ENCODE data around the gene RPP21. TPM values are rescaled to one million over a fixed set of nuclear protein-coding genes. Genes with fewer than 3 reads are reported as not detected.

Gene RPP21
- total and polyA plus RNA-seq, 10 of the 15 experiments (the other 5 are each of a cell fraction or from before 2014, with no cell fraction given), result 14.3 to 94.6 (median 42.1) TPM

DNA sequence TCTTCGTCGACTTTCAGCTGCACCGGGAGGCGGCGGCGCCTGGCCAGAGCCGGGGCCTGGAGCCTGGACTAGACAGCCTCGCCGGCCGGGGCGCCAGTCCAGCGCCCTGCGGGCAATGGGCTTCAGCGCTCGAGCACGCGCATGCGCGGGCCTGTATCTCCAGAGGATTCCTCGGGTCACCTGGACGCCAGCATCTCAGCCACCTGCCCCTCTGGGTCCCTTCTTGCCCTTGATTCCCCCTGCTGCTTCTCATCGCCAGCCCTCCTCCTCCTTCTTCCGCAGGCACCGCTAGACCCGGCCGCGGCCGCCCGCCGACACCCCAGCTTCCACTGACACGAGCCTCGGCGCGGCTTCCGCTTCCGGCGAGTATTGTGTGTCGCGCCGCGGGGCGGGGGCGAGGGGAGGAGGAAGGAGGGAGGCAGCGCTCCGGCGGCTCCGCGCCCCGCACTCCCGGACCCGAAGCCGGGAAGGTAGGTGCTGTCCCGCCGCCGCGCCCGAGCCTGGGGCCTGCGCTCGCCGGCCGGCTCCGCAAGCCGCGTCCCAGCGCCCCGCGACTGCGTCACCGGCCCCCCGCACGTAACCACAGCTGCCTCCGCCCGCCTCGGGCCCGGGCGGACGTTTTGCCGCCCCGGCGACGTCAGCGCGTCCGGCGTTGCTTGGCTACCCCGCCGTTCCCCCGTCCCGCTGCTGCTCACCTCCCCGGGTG is 18.3 kb upstream of the RPP21 start, which contains the start of gene TRIM39 (continued):
- TF ChIP-seq, protein P1, sequence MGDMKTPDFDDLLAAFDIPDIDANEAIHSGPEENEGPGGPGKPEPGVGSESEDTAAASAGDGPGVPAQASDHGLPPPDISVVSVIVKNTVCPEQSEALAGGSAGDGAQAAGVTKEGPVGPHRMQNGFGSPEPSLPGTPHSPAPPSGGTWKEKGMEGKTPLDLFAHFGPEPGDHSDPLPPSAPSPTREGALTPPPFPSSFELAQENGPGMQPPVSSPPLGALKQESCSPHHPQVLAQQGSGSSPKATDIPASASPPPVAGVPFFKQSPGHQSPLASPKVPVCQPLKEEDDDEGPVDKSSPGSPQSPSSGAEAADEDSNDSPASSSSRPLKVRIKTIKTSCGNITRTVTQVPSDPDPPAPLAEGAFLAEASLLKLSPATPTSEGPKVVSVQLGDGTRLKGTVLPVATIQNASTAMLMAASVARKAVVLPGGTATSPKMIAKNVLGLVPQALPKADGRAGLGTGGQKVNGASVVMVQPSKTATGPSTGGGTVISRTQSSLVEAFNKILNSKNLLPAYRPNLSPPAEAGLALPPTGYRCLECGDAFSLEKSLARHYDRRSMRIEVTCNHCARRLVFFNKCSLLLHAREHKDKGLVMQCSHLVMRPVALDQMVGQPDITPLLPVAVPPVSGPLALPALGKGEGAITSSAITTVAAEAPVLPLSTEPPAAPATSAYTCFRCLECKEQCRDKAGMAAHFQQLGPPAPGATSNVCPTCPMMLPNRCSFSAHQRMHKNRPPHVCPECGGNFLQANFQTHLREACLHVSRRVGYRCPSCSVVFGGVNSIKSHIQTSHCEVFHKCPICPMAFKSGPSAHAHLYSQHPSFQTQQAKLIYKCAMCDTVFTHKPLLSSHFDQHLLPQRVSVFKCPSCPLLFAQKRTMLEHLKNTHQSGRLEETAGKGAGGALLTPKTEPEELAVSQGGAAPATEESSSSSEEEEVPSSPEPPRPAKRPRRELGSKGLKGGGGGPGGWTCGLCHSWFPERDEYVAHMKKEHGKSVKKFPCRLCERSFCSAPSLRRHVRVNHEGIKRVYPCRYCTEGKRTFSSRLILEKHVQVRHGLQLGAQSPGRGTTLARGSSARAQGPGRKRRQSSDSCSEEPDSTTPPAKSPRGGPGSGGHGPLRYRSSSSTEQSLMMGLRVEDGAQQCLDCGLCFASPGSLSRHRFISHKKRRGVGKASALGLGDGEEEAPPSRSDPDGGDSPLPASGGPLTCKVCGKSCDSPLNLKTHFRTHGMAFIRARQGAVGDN (IDR thresholded peaks at IDR 0.05), result peak; percentile 81; the same call in 1 of the 2 replicates
- TF ChIP-seq, protein P2, sequence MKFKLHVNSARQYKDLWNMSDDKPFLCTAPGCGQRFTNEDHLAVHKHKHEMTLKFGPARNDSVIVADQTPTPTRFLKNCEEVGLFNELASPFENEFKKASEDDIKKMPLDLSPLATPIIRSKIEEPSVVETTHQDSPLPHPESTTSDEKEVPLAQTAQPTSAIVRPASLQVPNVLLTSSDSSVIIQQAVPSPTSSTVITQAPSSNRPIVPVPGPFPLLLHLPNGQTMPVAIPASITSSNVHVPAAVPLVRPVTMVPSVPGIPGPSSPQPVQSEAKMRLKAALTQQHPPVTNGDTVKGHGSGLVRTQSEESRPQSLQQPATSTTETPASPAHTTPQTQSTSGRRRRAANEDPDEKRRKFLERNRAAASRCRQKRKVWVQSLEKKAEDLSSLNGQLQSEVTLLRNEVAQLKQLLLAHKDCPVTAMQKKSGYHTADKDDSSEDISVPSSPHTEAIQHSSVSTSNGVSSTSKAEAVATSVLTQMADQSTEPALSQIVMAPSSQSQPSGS (IDR thresholded peaks at IDR 0.05; ENCODE audit: low read length), result no peak
- TF ChIP-seq FOXM1 (IDR thresholded peaks at IDR 0.05; ENCODE audit: low read depth, low read length), result no peak
- TF ChIP-seq PML (IDR thresholded peaks at IDR 0.05; ENCODE audit: low read length), result no peak
- peak; percentile 84; the same call in 1 of the 2 replicates for TF ChIP-seq SMARCA5 (IDR thresholded peaks at IDR 0.05)
- TF ChIP-seq, protein P3, sequence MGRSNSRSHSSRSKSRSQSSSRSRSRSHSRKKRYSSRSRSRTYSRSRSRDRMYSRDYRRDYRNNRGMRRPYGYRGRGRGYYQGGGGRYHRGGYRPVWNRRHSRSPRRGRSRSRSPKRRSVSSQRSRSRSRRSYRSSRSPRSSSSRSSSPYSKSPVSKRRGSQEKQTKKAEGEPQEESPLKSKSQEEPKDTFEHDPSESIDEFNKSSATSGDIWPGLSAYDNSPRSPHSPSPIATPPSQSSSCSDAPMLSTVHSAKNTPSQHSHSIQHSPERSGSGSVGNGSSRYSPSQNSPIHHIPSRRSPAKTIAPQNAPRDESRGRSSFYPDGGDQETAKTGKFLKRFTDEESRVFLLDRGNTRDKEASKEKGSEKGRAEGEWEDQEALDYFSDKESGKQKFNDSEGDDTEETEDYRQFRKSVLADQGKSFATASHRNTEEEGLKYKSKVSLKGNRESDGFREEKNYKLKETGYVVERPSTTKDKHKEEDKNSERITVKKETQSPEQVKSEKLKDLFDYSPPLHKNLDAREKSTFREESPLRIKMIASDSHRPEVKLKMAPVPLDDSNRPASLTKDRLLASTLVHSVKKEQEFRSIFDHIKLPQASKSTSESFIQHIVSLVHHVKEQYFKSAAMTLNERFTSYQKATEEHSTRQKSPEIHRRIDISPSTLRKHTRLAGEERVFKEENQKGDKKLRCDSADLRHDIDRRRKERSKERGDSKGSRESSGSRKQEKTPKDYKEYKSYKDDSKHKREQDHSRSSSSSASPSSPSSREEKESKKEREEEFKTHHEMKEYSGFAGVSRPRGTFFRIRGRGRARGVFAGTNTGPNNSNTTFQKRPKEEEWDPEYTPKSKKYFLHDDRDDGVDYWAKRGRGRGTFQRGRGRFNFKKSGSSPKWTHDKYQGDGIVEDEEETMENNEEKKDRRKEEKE (IDR thresholded peaks at IDR 0.05), result peak; percentile 73
- TF ChIP-seq NR2C2 (IDR thresholded peaks at IDR 0.05; ENCODE audit: borderline replicate concordance, control insufficient read depth, insufficient read length, low read depth), result no peak
- no peak for TF ChIP-seq BRCA1 (IDR thresholded peaks at IDR 0.05; ENCODE audit: low read depth, low read length)
- TF ChIP-seq BACH1 (IDR thresholded peaks at IDR 0.05; ENCODE audit: borderline replicate concordance), result peak; percentile 91; the same call in 1 of the 2 replicates
- TF ChIP-seq, protein P4, sequence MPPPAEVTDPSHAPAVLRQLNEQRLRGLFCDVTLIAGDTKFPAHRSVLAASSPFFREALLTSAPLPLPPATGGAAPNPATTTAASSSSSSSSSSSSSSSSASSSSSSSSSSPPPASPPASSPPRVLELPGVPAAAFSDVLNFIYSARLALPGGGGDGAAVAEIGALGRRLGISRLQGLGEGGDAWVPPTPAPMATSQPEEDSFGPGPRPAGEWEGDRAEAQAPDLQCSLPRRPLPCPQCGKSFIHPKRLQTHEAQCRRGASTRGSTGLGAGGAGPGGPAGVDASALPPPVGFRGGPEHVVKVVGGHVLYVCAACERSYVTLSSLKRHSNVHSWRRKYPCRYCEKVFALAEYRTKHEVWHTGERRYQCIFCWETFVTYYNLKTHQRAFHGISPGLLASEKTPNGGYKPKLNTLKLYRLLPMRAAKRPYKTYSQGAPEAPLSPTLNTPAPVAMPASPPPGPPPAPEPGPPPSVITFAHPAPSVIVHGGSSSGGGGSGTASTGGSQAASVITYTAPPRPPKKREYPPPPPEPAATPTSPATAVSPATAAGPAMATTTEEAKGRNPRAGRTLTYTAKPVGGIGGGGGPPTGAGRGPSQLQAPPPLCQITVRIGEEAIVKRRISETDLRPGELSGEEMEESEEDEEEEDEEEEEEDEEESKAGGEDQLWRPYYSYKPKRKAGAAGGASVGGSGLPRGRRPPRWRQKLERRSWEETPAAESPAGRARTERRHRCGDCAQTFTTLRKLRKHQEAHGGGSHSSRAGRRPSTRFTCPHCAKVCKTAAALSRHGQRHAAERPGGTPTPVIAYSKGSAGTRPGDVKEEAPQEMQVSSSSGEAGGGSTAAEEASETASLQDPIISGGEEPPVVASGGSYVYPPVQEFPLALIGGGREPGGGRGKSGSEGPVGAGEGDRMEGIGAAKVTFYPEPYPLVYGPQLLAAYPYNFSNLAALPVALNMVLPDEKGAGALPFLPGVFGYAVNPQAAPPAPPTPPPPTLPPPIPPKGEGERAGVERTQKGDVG (CRISPR knock-in tag; IDR thresholded peaks at IDR 0.05), result no peak
- TF ChIP-seq, protein P5, sequence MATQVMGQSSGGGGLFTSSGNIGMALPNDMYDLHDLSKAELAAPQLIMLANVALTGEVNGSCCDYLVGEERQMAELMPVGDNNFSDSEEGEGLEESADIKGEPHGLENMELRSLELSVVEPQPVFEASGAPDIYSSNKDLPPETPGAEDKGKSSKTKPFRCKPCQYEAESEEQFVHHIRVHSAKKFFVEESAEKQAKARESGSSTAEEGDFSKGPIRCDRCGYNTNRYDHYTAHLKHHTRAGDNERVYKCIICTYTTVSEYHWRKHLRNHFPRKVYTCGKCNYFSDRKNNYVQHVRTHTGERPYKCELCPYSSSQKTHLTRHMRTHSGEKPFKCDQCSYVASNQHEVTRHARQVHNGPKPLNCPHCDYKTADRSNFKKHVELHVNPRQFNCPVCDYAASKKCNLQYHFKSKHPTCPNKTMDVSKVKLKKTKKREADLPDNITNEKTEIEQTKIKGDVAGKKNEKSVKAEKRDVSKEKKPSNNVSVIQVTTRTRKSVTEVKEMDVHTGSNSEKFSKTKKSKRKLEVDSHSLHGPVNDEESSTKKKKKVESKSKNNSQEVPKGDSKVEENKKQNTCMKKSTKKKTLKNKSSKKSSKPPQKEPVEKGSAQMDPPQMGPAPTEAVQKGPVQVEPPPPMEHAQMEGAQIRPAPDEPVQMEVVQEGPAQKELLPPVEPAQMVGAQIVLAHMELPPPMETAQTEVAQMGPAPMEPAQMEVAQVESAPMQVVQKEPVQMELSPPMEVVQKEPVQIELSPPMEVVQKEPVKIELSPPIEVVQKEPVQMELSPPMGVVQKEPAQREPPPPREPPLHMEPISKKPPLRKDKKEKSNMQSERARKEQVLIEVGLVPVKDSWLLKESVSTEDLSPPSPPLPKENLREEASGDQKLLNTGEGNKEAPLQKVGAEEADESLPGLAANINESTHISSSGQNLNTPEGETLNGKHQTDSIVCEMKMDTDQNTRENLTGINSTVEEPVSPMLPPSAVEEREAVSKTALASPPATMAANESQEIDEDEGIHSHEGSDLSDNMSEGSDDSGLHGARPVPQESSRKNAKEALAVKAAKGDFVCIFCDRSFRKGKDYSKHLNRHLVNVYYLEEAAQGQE (IDR thresholded peaks at IDR 0.05; ENCODE audit: low read depth, low read length), result no peak
- TF ChIP-seq CREM (IDR thresholded peaks at IDR 0.05; ENCODE audit: low read depth), result no peak; the same call in 1 of the 2 replicates
- 0 out of 2 replicates have a peak, but pooled peaks have one; percentile 17 for TF ChIP-seq PAX5 (IDR thresholded peaks at IDR 0.05; ENCODE audit: borderline replicate concordance, low read depth, low read length)
- TF ChIP-seq IKZF1 (conservative IDR thresholded peaks at IDR 0.05), result peak; percentile 85
